Caco-2 (cell line): ENCODE measurements around the gene TRAK2. TPM values are rescaled to one million over a fixed set of nuclear protein-coding genes. Genes with fewer than 3 reads are reported as not detected.

Experiments used
- BruUV-seq: library from RNA; stranded (reverse); fragments of 400-500 nt; replicated peaks from 2 replicates; lab custom pipeline; 2021; lab: Mats Ljungman, UMichigan
- CTCF ChIA-PET: fragments of 300-600 bp; sonication (Branson Sonifier 250); formaldehyde crosslinking; loops from one replicate; lab custom pipeline; 2022; ENCODE audit warnings: antibody characterized with exemption; lab: Charles Lee
- POLR2A ChIA-PET: fragments of 300-600 bp; sonication (Branson Sonifier 250); formaldehyde crosslinking; loops from one replicate; lab custom pipeline; 2022; ENCODE audit warnings: antibody characterized with exemption; lab: Charles Lee
- DNase-seq, 2 experiments: peaks; one replicate each; pipeline versions ENCODE4 v3.0.0 to v3.0.0-alpha.2; 2020 to 2022
- H3K27me3 ChIP-seq: replicated peaks from 2 replicates; pipeline ENCODE4 v1.6.0; 2011; ENCODE audit warnings: low read length; ENCODE audit not compliant: control insufficient read depth, insufficient read depth
- H3K36me3 ChIP-seq: 2 replicates; pipeline ENCODE4 v1.5.1; 2011; ENCODE audit warnings: low read length; ENCODE audit not compliant: control insufficient read depth, insufficient read depth
- H3K4me1 ChIP-seq: fragments of 250-450 bp; sonication (Bioruptor Pico); 2 replicates; pipeline ENCODE4 v1.5.1; 2020; ENCODE audit warnings: mild to moderate bottlenecking
- H3K4me3 ChIP-seq: 2 replicates; pipeline ENCODE4 v1.5.1; 2011; ENCODE audit warnings: low read depth, mild to moderate bottlenecking, control low read depth, low read length
- H3K9me3 ChIP-seq: fragments of 250-450 bp; sonication (Bioruptor Pico); 2 replicates; pipeline ENCODE4 v1.5.1; 2020; ENCODE audit warnings: mild to moderate bottlenecking, moderate library complexity
- H3K27ac Mint-ChIP-seq: one replicate; pipeline ENCODE4 v1.8.0; 2022; ENCODE audit warnings: mixed read lengths; ENCODE audit not compliant: unreplicated experiment
- H3K27me3 Mint-ChIP-seq: one replicate; pipeline ENCODE4 v1.8.0; 2022; ENCODE audit warnings: mixed read lengths; ENCODE audit not compliant: insufficient read depth, unreplicated experiment
- H3K36me3 Mint-ChIP-seq: one replicate; pipeline ENCODE4 v1.8.0; 2022; ENCODE audit warnings: mild to moderate bottlenecking, mixed read lengths; ENCODE audit not compliant: insufficient read depth, unreplicated experiment
- H3K4me1 Mint-ChIP-seq: one replicate; pipeline ENCODE4 v1.8.0; 2022; ENCODE audit warnings: low read depth, mixed read lengths; ENCODE audit not compliant: unreplicated experiment
- H3K4me3 Mint-ChIP-seq: one replicate; pipeline ENCODE4 v1.8.0; 2022; ENCODE audit warnings: mild to moderate bottlenecking, moderate library complexity, mixed read lengths; ENCODE audit not compliant: unreplicated experiment
- H3K9me3 Mint-ChIP-seq: one replicate; pipeline ENCODE4 v1.8.0; 2022; ENCODE audit warnings: mixed read lengths; ENCODE audit not compliant: unreplicated experiment
- intact Hi-C: fragments of 100-400 bp; cut with micrococcal nuclease; formaldehyde crosslinking; loops from one replicate; pipeline ENCODE4 v1.10.0; 2022; ENCODE audit not compliant: unreplicated experiment
- total RNA-seq: library from RNA; stranded (reverse); gene quantifications from 2 replicates; pipeline ENCODE4 v1.2.3, GENCODE V29; 2022
- TF ChIP-seq, protein P1 (sequence below), 2 experiments: fragments of 200-600 bp in 1 of 2; IDR thresholded peaks; 1 replicate in 1 of 2; 2 replicates in 1 of 2; pipeline versions ENCODE4 v1.5.1 to v1.8.0; 2011 to 2022; ENCODE audit warnings: antibody characterized with exemption in 1 of 2, control low read depth in 1 of 2, inconsistent platforms in 1 of 2, low read depth in 1 of 2, low read length in 1 of 2, mild to moderate bottlenecking in 1 of 2, moderate library complexity in 1 of 2; ENCODE audit not compliant: insufficient read depth in 1 of 2, severe bottlenecking in 1 of 2, unreplicated experiment in 1 of 2

The TRAK2 gene
- total RNA-seq, 1 experiment from 2014 or later = 23.2 TPM

DNA sequence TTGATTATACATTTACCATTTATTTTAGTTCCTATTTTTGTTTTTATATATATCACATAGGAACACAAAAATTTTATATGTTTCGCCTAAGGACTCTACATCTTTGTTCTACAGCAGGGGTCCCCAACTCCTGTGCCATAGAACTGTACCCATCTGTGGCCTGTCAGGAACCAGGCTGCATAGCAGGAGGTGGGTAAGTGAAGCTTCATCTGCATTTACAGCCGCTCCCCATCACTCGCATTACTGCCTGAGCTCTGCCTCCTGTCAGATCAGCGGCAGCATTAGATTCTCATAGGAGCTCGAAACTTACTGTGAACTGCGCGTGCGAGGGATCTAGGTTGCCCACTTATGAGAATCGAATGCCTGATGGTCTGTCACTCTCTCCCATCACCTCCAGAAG lies 25.3 kb downstream of the TRAK2 start:
- TF ChIP-seq, protein P1, sequence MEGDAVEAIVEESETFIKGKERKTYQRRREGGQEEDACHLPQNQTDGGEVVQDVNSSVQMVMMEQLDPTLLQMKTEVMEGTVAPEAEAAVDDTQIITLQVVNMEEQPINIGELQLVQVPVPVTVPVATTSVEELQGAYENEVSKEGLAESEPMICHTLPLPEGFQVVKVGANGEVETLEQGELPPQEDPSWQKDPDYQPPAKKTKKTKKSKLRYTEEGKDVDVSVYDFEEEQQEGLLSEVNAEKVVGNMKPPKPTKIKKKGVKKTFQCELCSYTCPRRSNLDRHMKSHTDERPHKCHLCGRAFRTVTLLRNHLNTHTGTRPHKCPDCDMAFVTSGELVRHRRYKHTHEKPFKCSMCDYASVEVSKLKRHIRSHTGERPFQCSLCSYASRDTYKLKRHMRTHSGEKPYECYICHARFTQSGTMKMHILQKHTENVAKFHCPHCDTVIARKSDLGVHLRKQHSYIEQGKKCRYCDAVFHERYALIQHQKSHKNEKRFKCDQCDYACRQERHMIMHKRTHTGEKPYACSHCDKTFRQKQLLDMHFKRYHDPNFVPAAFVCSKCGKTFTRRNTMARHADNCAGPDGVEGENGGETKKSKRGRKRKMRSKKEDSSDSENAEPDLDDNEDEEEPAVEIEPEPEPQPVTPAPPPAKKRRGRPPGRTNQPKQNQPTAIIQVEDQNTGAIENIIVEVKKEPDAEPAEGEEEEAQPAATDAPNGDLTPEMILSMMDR (IDR thresholded peaks at IDR 0.05; ENCODE audit: insufficient read depth in 1 of 2, low read depth in 1 of 2, low read length in 1 of 2, severe bottlenecking in 1 of 2, unreplicated experiment in 1 of 2) = no peak
- Histone ChIP-seq H3K9me3 (no peaks in the 10 kb centered on the region), H3K4me3 (no peak overlapping the region), H3K36me3 (no peaks in the 10 kb centered on the region), H3K4me1 (no peaks in the 10 kb centered on the region; the same call in 1 of the 2 replicates), H3K27me3 (no peaks in the 10 kb centered on the region)
- no peak overlapping the region for H3K4me3 Mint-ChIP-seq
- H3K36me3 Mint-ChIP-seq = no peaks in the 10 kb centered on the region
- ChIA-PET POLR2A (no interaction called here), CTCF (no interaction called here)
- no peaks in the 10 kb centered on the region for H3K4me1 Mint-ChIP-seq
- H3K9me3 Mint-ChIP-seq = peaks cover 10% of the 10 kb centered on the region
- H3K27ac Mint-ChIP-seq = no peak overlapping the region
- H3K27me3 Mint-ChIP-seq = no peaks in the 10 kb centered on the region
- no TSS peak for BruUV-seq
- DNase-seq = no peak
- intact Hi-C loops = no loop called here

DNA sequence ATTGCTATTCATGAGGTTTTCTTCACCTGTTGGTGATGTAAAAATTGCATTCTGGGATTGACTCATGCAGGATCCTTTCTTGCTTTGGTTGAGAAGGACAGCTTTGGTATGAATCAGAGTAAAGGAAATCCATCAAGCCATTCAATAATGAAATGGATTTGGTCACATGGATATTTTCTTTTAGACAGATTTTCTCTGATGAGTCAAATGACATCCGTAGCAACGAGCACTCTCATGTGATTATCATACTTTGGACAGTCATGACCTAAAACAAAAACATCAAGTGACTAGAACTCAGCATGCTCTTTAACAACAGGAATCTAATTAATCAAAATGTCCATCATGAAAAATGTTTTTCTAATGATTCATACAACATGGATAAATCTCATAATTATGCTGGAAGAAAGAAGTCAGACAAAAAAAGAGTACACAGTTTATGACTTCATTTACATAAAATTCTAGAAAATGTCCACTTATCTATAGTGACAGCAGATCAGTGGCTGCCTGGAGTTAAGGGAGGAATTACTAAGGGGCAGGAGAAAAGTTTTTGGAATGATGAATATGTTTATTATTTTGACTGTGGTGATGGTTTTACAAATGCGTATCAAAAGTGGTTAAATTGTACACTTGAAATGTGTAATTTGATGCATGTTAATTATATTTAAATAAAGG lies 30.7 kb downstream of the TRAK2 start:
- Mint-ChIP-seq H3K27ac (no peak overlapping the region), H3K4me1 (no peaks in the 10 kb centered on the region), H3K27me3 (no peaks in the 10 kb centered on the region), H3K4me3 (no peak overlapping the region), H3K36me3 (peaks cover 5% of the 10 kb centered on the region), H3K9me3 (no peaks in the 10 kb centered on the region)
- no peaks in the 10 kb centered on the region for H3K9me3 ChIP-seq
- no peaks in the 10 kb centered on the region for H3K27me3 ChIP-seq
- H3K36me3 ChIP-seq = no peaks in the 10 kb centered on the region
- intact Hi-C loops = no loop called here
- BruUV-seq = no TSS peak
- peaks cover 3% of the 10 kb centered on the region for H3K4me1 ChIP-seq
- CTCF ChIA-PET = no interaction called here
- POLR2A ChIA-PET = no interaction called here
- no peak for DNase-seq
- H3K4me3 ChIP-seq = no peak overlapping the region
- TF ChIP-seq, protein P1 (IDR thresholded peaks at IDR 0.05; ENCODE audit: insufficient read depth in 1 of 2, low read depth in 1 of 2, low read length in 1 of 2, severe bottlenecking in 1 of 2, unreplicated experiment in 1 of 2) = no peak

DNA sequence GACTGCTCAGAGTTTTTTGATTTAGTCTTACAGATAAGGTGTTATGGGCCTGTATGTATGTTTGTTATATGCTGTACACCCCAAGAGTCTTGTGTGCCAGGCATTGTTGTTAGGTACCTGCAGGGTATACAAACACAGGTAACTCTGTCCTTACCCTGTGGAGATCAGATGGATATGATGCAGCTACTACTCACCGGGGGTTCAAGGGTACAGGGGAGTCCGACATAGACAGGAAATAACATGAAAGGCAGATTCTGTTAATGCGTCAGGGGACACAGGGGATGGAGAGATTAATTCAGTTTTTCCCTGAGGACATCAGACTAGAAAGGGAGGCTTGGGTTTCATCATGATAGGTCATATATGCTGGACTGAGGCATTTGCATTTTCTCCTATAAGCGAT lies 31.3 kb downstream of the TRAK2 start:
- no peaks in the 10 kb centered on the region for H3K36me3 ChIP-seq
- Mint-ChIP-seq H3K9me3 (no peaks in the 10 kb centered on the region), H3K4me3 (no peak overlapping the region), H3K4me1 (no peaks in the 10 kb centered on the region), H3K36me3 (peaks cover 5% of the 10 kb centered on the region), H3K27ac (no peak overlapping the region), H3K27me3 (no peaks in the 10 kb centered on the region)
- intact Hi-C loops = loop anchor here (10.0 kb wide), 2 partner anchors 225 to 295 kb away; partner anchors contain the start of gene TMEM237
- no peaks in the 10 kb centered on the region for H3K27me3 ChIP-seq
- H3K4me1 ChIP-seq = peaks cover 8% of the 10 kb centered on the region
- H3K9me3 ChIP-seq = no peaks in the 10 kb centered on the region
- TF ChIP-seq, protein P1 (IDR thresholded peaks at IDR 0.05; ENCODE audit: insufficient read depth in 1 of 2, low read depth in 1 of 2, low read length in 1 of 2, severe bottlenecking in 1 of 2, unreplicated experiment in 1 of 2) = no peak
- H3K4me3 ChIP-seq = no peak overlapping the region
- ChIA-PET CTCF (no interaction called here), POLR2A (no interaction called here)
- BruUV-seq = no TSS peak
- DNase-seq = no peak
